Hepatocyte (in vitro differentiated cells): ENCODE results near the gene ANO9.

Source experiments
- EZH2 ChIP-seq: fragments of 200-600 bp; sonication (generic); IDR thresholded peaks from 2 replicates; pipeline ENCODE4 v1.6.1; 2016; ENCODE audit warnings: antibody characterized with exemption, mild to moderate bottlenecking, borderline replicate concordance
- EZH2phosphoT487 ChIP-seq: fragments of 200-600 bp; sonication (generic); IDR thresholded peaks from one replicate; pipeline ENCODE4 v1.6.1; 2018; ENCODE audit warnings: antibody characterized with exemption, mild to moderate bottlenecking, low read depth, moderate library complexity; ENCODE audit not compliant: unreplicated experiment, severe bottlenecking
- TF ChIP-seq, protein P1 (sequence below): fragments of 200-600 bp; sonication (generic); IDR thresholded peaks from 2 replicates; pipeline ENCODE4 v1.5.1; 2016; ENCODE audit warnings: antibody characterized with exemption, mild to moderate bottlenecking; ENCODE audit not compliant: poor library complexity

DNA sequence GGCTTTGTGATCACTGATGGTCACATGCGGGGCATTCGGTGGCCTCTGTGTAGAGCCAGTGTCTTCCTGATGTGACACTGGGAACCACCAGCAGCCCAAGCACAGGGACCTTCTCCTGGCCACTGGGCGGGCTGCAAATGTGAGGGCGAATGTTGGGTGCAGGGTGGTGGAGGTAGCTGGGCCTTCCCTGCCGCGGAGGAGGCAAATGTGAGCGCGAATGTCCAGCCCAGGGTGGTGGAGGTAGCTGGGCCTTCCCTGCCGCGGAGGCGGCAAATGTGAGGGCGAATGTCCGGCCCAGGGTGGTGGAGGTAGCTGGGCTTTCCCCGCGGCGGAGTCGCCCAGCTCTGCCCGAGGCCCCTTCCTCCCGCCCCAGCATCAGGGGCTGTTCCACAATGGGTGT is 31.6 kb upstream of the ANO9 start:
- TF ChIP-seq, protein P1, sequence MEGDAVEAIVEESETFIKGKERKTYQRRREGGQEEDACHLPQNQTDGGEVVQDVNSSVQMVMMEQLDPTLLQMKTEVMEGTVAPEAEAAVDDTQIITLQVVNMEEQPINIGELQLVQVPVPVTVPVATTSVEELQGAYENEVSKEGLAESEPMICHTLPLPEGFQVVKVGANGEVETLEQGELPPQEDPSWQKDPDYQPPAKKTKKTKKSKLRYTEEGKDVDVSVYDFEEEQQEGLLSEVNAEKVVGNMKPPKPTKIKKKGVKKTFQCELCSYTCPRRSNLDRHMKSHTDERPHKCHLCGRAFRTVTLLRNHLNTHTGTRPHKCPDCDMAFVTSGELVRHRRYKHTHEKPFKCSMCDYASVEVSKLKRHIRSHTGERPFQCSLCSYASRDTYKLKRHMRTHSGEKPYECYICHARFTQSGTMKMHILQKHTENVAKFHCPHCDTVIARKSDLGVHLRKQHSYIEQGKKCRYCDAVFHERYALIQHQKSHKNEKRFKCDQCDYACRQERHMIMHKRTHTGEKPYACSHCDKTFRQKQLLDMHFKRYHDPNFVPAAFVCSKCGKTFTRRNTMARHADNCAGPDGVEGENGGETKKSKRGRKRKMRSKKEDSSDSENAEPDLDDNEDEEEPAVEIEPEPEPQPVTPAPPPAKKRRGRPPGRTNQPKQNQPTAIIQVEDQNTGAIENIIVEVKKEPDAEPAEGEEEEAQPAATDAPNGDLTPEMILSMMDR = no peak
- no peak for TF ChIP-seq EZH2
- TF ChIP-seq EZH2phosphoT487 = no peak
